Right lobe of liver (tissue), 6 donors: ENCODE data around the gene ZMIZ1. TPM values are rescaled to one million over a fixed set of nuclear protein-coding genes. Genes with fewer than 3 reads are reported as not detected.

Source experiments
- ATAC-seq, 4 donors: fragments of 200-7000 bp; cut with Tn5 transposase; one replicate each; pipeline ENCODE4 v1.9.1; 2020; ENCODE audit warnings: mild to moderate bottlenecking in 4 of 4, moderate library complexity in 4 of 4
- DNase-seq, 3 donors: peaks; one replicate each; pipeline ENCODE4 v3.0.0-alpha.2; 2020
- H3K27ac ChIP-seq, 3 donors: fragments of 200-600 bp; one replicate each; pipeline ENCODE4 v1.8.0; 2022
- H3K27me3 ChIP-seq, 2 donors: fragments of 200-600 bp; one replicate each; pipeline ENCODE4 v1.8.0; 2022
- H3K36me3 ChIP-seq, 4 donors: fragments of 200-600 bp; sonication (generic) in 1 of 4; one replicate each; pipeline versions ENCODE4 v1.5.1 to v1.8.0; 2017 to 2022; ENCODE audit warnings: control low read depth in 1 of 4
- H3K4me1 ChIP-seq, 4 donors: fragments of 200-600 bp; sonication (generic) in 1 of 4; one replicate each; pipeline versions ENCODE4 v1.5.1 to v1.8.0; 2017 to 2022; ENCODE audit warnings: control low read depth in 1 of 4
- H3K4me3 ChIP-seq, 3 donors: fragments of 200-600 bp; one replicate each; pipeline ENCODE4 v1.8.0; 2022
- H3K9me3 ChIP-seq, 4 donors: fragments of 200-600 bp; sonication (generic) in 1 of 4; one replicate each; pipeline versions ENCODE4 v1.5.1 to v1.8.0; 2017 to 2022; ENCODE audit warnings: control low read depth in 1 of 4
- CTCF ChIP-seq, 4 donors: fragments of 200-600 bp in 3 of 4; fragments of 450-650 bp in 1 of 4; IDR thresholded peaks; one replicate each; pipeline versions ENCODE4 v1.5.1 to v1.8.0; 2016 to 2022; ENCODE audit warnings: antibody characterized with exemption in 4 of 4, mild to moderate bottlenecking in 2 of 4
- POLR2A ChIP-seq: fragments of 450-650 bp; IDR thresholded peaks from one replicate; pipeline ENCODE4 v1.6.1; 2017; ENCODE audit warnings: antibody characterized with exemption, mild to moderate bottlenecking
- WGBS: methylation state at CpG from one replicate; pipeline ENCODE4 v1.1.6; 2018; ENCODE audit warnings: low coverage, low lambda C conversion rate; ENCODE audit not compliant: insufficient coverage; ENCODE audit errors: missing lambda C conversion rate; 5-methylcytosine and 5-hydroxymethylcytosine counted together
- intact Hi-C, 2 donors: fragments of 100-400 bp; cut with DNase I; formaldehyde crosslinking; loops; one replicate each; pipeline versions ENCODE4 v1.11.2 to v1.14.1; 2022
- total RNA-seq, 6 experiments: library from RNA; depleted of rRNA in 2 of 6; stranded (reverse); fragments of >200 nt in 2 of 6; fragmentation: NEBNext Ultra II Directional in 3 of 6; extraction: Animal tissue kit (Norgen Biotek cat#: 25700) in 3 of 6; gene quantifications; one replicate each; pipeline versions ENCODE4 v1.1.0 to v1.2.4, GENCODE V29; 2016 to 2023
- donor health status: DM: no; HTN: yes; CAD: no.
- donor health status: DM: no; HTN: no; CAD: no.
- donor health status: DM: no; HTN: no; CAD: no.
- donor health status: DM: no; HTN: yes; CAD: no.
- donor health status: DM: no; HTN: yes; CAD: no.

Gene ZMIZ1
- total RNA-seq, 6 experiments from 2014 or later = 9.9 to 22.8 (median 12.3) TPM

- Histone ChIP-seq H3K9me3 (no peaks in the 10 kb centered on the region), H3K27me3 (no peaks in the 10 kb centered on the region), H3K27ac (no peak overlapping the region), H3K36me3 (no peaks in the 10 kb centered on the region), H3K4me3 (no peak overlapping the region), H3K4me1 (peaks cover 0 to 47% (median 24%) of the 10 kb centered on the region in 4 donors)
- intact Hi-C loops = no loop called here
- no CpG with 5 or more reads among the region's 4 CpGs for WGBS
- TF ChIP-seq POLR2A (no peak), CTCF (IDR thresholded peaks at IDR 0.05) (no peak)
- ATAC-seq (no peak), DNase-seq (no peak)
Measured at GRCh38 chr10:79189181-79189580, 120.4 kb downstream of the ZMIZ1 start.

- no peak for DNase-seq
- intact Hi-C loops = loop anchor here (10.0 kb wide), 4 partner anchors 95 to 205 kb away; partner anchors contain the start of gene ZMIZ1 (in 1 of the 2)
- Histone ChIP-seq H3K4me1 (peaks cover 0 to 43% (median 24%) of the 10 kb centered on the region in 4 donors), H3K9me3 (no peaks in the 10 kb centered on the region), H3K27ac (no peak overlapping the region), H3K36me3 (no peaks in the 10 kb centered on the region), H3K27me3 (no peaks in the 10 kb centered on the region), H3K4me3 (no peak overlapping the region)
- 79% methylated on average over 3 of the region's 10 CpGs for WGBS
- TF ChIP-seq POLR2A (no peak), CTCF (IDR thresholded peaks at IDR 0.05) (no peak)
- ATAC-seq = no peak
Measured at GRCh38 chr10:79189853-79190435, 121.2 kb downstream of the ZMIZ1 start.

GRCh38 chr10:79190740-79191261 lies 122.0 kb downstream of the ZMIZ1 start:
- Histone ChIP-seq H3K36me3 (no peaks in the 10 kb centered on the region), H3K9me3 (no peaks in the 10 kb centered on the region), H3K4me1 (peaks cover 0 to 39% (median 23%) of the 10 kb centered on the region in 4 donors), H3K27me3 (no peaks in the 10 kb centered on the region), H3K4me3 (no peak overlapping the region), H3K27ac (no peak overlapping the region)
- 83% methylated on average over 1 of the region's 1 CpG for WGBS
- intact Hi-C loops = loop anchor here (10.0 kb wide), 4 partner anchors 96 to 206 kb away; partner anchors contain the start of gene ZMIZ1 (in 1 of the 2)
- no peak for ATAC-seq
- no peak for DNase-seq
- TF ChIP-seq POLR2A (no peak), CTCF (IDR thresholded peaks at IDR 0.05) (no peak)

GRCh38 chr10:79191951-79192676 lies 123.3 kb downstream of the ZMIZ1 start:
- Histone ChIP-seq H3K36me3 (no peaks in the 10 kb centered on the region), H3K4me1 (peaks cover 0 to 25% (median 12%) of the 10 kb centered on the region in 4 donors), H3K4me3 (no peak overlapping the region), H3K9me3 (no peaks in the 10 kb centered on the region), H3K27ac (no peak overlapping the region), H3K27me3 (no peaks in the 10 kb centered on the region)
- no peak for DNase-seq
- WGBS = no CpG with 5 or more reads among the region's 4 CpGs
- intact Hi-C loops = loop anchor here (10.0 kb wide), 4 partner anchors 97 to 207 kb away; partner anchors contain the start of gene ZMIZ1 (in 1 of the 2)
- ATAC-seq = no peak
- TF ChIP-seq CTCF (IDR thresholded peaks at IDR 0.05) (no peak), POLR2A (no peak)
